Muscle of back (tissue), 11 donors: Measurements from ENCODE around the gene NAA16. TPM values are rescaled to one million over a fixed set of nuclear protein-coding genes. Genes with fewer than 3 reads are reported as not detected.
A peak's percentile ranks its signal among the peaks of the same experiment; 100 is the strongest.
"Not testable (repeated sequence)": the region's sequence is repeated elsewhere in the genome, so short reads cannot be mapped to it uniquely, and the experiment has no call there.

ENCODE experiments used
- DNase-seq, 3 donors: peaks; one replicate each; pipeline versions ENCODE4 v3.0.0 to v3.0.0-alpha.2; 2013
- polyA plus RNA-seq, 10 donors: library from polyadenylated mRNA; unstranded; fragments of 120-200 nt; gene quantifications; one replicate each; pipeline ENCODE4 v1.2.1, GENCODE V29; 2013; ENCODE audit not compliant: insufficient read length in 10 of 10

Gene NAA16
- polyA plus RNA-seq, 10 donors: 9.5 to 29.9 (median 18.8) TPM

DNA sequence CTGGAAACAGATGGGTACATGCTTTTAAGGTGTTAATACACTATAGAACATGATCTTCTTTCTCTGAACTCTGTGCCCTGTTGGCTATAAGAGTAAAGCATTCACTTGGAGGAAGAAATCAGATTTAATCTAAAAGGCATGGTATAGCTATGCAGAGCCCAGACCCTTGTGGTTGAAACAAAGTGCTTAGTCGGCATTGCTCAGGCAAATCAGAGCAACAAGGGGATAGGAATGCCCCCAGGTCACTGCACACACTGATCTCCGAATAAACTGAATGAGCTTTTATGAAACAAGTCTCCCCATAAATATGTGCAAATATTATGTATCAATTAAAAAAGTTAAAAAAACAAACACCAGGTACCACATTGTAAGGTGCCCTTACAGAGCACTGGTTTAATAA, 94.3 kb downstream of the NAA16 start:
- DNase-seq: no peak

DNA sequence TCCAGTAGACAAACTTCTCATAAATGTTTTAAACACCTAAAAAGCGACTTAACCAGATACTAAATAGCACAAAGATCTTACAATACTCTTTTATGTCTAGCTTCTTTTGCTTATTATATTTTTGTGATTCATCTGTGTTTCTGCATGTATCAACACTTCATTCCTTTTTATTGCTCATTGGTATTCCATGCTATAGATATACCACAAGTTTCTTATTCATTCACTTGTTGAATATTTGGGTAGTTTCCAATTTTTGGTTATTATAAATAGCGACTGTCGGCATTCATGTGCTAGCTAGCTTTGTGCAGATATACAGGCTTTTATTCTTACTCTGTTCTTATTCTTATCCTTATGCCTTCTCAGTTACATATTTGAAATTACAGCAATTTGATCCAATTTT, 96.3 kb downstream of the NAA16 start:
- no peak for DNase-seq

- peak in 2 of 3 donors; percentile 31 to 51 for DNase-seq
These were observed 97.1 kb downstream of the NAA16 start for GRCh38 chr13:41408121-41408520.

- peak in 2 of 3 donors; percentile 36 to 63 for DNase-seq
These were observed 97.7 kb downstream of the NAA16 start for GRCh38 chr13:41408746-41409145.

DNA sequence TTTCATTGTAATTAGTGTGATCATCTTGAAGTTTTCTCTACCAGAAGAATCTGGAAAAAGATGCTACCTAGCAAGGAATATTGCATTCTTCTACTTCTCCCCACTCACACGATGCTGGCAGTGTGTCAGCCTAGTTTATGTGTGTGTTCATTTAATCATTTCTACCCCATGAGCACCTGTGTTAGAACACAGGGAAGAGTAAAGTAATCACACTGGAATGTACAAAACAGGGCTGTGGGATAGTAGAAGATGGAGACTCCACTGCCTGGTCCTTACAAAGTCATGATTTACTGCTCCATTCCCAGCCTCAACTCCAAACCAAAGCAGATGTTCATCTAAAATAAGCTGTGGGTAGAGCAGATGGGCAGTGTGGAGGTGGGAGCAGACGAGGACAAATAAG, 98.5 kb downstream of the NAA16 start:
- DNase-seq: no peak

DNA sequence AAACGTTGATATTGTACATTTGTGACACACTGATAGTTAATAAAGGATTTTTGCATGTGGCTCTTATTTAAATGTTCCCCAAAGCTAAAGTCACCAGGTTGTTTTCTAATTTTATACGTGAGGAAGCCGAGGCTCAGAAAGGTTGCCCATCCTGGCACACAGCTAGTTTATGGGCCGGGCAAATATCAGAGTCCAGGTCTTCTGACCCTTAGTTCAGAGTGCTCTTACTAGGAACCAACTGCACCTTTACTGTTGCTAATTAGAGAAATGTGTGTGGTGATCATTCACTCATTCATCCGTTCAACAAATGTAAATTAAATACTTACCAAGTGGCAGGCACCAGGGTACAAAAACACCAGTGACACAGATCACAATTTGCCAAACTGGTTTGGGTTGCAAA, 100.0 kb downstream of the NAA16 start:
- no peak for DNase-seq

DNA sequence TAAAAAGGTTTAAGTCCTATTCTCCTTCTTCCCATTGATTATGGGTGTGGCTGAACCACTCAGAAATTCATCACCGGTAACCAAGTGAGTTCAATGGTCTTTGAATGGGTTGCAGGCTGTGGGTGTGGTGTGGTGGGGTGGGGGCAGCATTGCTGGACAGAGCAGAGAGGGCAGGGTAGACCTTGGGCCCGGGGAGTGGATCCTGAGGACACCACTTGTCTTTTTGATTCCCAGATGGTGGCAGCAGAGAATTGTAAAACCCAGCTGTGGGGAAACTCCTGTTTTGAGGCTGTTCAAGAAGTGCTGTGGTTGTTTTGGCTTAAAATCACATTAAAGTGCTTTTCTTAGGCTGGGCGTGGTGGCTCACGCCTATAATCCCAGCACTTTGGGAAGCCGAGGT, 100.5 kb downstream of the NAA16 start:
- DNase-seq: peak; percentile 43 to 77 (median 48)

GRCh38 chr13:41413872-41414271, 102.8 kb downstream of the NAA16 start:
- DNase-seq: peak; percentile 36 to 75 (median 36)

DNA sequence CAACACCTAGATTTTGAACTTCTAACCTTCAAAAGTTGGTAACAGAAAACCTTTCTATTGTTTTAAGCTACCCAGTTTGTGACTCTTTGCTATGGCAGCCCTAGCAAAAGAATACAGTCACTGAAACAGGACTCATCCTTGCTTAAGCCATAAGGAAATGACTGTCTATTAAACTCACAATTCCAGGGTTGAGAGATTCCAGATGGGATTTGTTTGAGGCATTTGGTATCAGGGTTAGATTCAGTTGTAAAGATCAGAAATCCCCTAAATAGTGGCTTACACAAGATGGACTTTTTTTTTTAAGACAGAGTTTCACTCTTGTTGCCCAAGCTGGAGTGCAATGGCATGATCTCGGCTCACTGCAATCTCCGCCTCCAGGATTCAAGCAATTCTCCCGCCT, 105.2 kb downstream of the NAA16 start:
- no peak for DNase-seq

DNA sequence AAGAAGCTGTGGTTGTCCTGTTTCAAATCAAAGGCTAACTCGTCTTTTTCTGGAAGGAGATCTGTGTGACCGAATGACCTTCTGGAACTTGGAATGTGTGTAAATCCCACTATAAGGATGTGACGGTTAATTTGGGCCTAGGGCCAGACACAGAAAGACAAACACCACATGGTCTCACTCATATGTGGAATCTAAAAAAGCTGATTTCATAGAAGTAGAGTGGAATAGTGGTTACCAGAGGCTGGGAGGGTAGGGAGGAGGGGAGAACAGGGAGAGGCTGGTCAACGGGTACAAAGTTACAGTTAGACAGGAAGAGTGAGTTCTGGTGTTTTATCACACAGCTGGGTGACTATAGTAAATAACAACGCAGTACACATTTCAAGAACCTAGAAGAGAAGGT, 107.0 kb downstream of the NAA16 start:
- DNase-seq: peak in 2 of 3 donors; percentile 25 to 37

GRCh38 chr13:41418731-41419130, 107.7 kb downstream of the NAA16 start:
- no peak for DNase-seq

- DNase-seq: no peak
These were observed 108.1 kb downstream of the NAA16 start for GRCh38 chr13:41419206-41419605.

DNA sequence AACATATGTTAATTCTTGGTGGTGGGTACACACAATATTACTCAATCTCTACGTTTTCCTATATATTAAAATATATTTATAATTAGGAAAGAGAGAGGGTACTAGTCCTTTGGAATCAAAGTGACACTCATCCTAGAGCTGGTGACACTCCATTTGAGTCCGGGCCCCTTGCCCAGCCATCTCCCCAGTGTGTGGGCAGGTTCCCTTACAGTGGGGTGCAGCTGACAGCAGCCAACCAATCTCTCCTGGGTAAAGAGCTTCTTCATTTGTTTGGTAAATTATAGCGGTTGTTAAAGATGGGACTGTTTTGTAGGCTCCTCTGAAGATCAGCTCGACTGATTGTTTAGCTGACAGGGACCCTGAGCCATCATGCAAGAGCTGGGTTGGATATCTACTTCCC, 109.1 kb downstream of the NAA16 start:
- DNase-seq: no peak

DNA sequence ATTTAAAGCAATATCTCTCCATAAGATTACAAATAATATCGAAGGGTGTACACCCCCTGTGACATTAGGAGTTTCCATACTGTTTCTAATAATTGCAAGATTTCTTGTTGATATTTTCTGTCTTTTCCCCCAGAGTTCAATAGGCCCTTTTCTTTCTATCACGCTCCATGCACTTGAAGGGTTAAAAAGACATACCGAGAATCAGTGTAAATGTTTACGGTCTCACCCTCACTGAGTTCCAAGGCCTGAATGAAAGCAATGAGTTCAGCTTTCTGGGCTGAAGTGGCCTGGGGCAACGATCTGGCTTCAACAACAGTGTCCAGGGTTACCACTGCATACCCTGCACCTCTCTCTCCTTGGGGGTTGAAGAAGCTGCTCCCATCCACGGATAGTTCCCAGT, 110.3 kb downstream of the NAA16 start:
- not testable (repeated sequence) for DNase-seq

DNA sequence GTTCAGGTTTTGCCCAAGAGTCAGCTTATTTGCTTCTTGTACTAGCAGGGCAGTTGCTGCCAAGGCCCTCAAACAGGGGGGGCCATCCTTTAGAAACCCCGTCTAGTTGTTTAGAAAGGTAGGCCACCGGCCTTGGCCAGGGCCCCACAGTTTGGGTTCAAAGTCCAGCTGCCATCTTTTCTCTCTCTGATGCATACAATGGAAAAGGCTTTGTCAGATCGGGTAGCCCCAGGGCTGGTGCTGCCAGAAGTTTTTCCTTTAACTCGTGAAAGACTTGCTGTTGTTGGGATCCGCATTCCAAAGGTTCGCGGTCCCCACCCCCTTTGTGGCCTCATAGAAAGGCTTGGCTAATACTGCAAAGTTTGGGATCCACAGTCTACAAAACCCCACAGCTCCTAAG, 110.9 kb downstream of the NAA16 start:
- not testable (repeated sequence) for DNase-seq

GRCh38 chr13:41423259-41423658, 112.2 kb downstream of the NAA16 start:
- DNase-seq: not testable (repeated sequence)

GRCh38 chr13:41424675-41425074, 113.6 kb downstream of the NAA16 start:
- DNase-seq: not testable (repeated sequence)

DNA sequence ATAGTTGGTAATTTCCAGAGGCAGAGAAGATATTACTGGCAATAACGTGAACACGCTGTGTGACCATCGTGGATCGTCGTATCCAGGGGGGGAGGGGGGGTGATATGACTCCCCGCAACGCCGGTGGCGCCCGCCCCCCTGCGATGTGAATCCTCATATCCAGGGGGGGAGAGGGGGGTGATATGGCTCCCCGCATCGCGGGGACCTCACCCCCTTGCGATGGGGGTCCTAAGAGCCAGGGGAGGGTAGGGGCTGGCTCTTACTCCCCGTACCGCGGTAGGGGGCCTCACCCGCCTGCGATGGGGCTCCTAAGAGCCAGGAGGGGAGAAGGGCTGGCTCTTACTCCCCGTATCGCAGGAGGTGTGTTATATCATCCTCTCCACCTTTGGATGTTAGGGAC, 115.0 kb downstream of the NAA16 start:
- no peak for DNase-seq

Other genes with a start within 250 kb of the NAA16 start
- 10 to 100 TPM; 15.7 to 19.9 (median 17.8) TPM for gene WBP4, start 249.8 kb upstream of the NAA16 start, polyA plus RNA-seq
- gene KBTBD6, start 178.5 kb upstream of the NAA16 start, polyA plus RNA-seq: 10 to 100 TPM in 9 of 10 donors, 1 to 10 TPM in 1; 7.1 to 15.4 (median 11.2) TPM
- 10 to 100 TPM in 2 of 10 donors, 1 to 10 TPM in 8; 7.9 to 13.0 (median 9.0) TPM for gene KBTBD7, start 116.7 kb upstream of the NAA16 start, polyA plus RNA-seq
- 10 to 100 TPM in 5 of 10 donors, 1 to 10 TPM in 5; 7.6 to 15.6 (median 9.9) TPM for gene MTRF1, start 47.7 kb upstream of the NAA16 start, polyA plus RNA-seq
- gene RGCC, start 146.3 kb downstream of the NAA16 start, polyA plus RNA-seq: 10 to 100 TPM; 20.9 to 32.4 (median 23.0) TPM